GM10847 (cell line): Measurements from ENCODE around the gene CDH18.

ENCODE experiments used
- POLR2A ChIP-seq: IDR thresholded peaks from 2 replicates; pipeline ENCODE4 v1.6.1; 2011; ENCODE audit not compliant: insufficient read length; ENCODE audit errors: extremely low read depth

The CDH18 gene

GRCh38 chr5:19987612-19988361, at the start of gene CDH18:
TSS of gene CDH18 (minus strand) at chr5:19988200. CDS start at chr5:19838986, 149,214 bp downstream.
- TF ChIP-seq POLR2A: no peak

GRCh38 chr5:20034717-20035116, 46.7 kb upstream of the CDH18 start:
- no peak for TF ChIP-seq POLR2A

GRCh38 chr5:20033881-20034280, 45.9 kb upstream of the CDH18 start:
- no peak for TF ChIP-seq POLR2A

DNA sequence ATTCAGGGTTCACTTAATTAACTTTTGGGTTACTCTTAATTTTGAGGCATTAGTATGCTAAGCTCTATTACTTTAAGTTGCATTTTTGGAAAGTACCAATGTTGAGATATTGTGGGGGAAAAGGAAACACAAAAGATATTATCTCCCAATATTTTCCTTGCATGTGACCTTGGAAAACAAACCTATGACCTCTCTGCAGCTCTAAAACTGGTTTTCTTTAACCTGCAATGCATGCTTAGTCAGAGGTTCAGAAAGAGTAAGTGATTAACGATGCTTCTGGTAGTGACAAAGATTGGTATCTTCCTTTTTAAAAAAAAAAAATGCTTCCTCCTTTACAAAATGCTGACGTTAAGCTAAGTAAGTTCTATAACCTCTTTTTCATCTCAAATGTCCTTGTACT, 44.9 kb upstream of the CDH18 start:
- no peak for TF ChIP-seq POLR2A

- TF ChIP-seq POLR2A: no peak
Observed at GRCh38 chr5:20030125-20030524, 42.1 kb upstream of the CDH18 start.

DNA sequence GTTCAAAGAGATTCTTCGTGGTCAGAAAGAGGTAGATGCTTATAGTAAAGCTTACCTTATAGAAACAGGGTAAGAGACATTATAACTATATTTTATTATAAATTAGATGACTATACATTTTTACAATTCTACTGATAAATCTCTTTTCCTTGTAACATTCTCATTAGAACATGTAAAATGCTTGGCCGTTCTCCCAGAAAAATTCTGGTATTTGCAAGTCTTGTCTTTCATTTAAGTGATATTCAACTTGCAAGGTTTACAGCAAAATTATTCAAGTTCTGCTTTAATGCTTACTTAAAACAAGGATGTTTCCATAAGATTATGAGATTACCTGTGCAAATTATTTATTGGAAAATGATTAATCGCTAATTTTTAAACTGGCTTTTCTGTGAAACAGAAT, 41.3 kb upstream of the CDH18 start:
- TF ChIP-seq POLR2A: no peak

GRCh38 chr5:20028506-20028905, 40.5 kb upstream of the CDH18 start:
- no peak for TF ChIP-seq POLR2A

DNA sequence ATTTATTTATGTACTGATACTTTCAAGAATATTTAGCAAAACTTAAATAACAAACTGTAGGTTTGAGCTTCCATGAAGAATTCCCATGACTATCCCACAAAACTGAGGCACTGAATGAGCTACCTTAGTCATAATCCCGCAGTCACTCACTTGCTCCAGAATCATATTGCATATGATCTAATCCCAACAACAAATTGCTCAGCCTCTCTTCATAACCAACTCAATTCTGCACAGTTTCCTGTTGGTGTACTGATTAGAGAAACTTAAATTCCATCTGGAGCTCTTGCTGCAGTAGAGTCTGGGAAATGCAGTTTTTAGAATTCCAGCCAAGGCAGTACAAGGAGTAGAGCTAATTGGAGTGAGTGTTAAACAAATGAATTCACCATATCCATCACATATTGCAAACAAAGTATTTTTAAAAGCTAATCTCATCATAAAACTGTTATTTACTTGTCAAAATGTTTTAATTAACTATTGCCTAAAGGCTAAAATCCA, 35.7 kb upstream of the CDH18 start:
- no peak for TF ChIP-seq POLR2A

- no peak for TF ChIP-seq POLR2A
Observed at GRCh38 chr5:20020247-20020646, 32.2 kb upstream of the CDH18 start.

- no peak for TF ChIP-seq POLR2A
Observed at GRCh38 chr5:20017021-20017420, 29.0 kb upstream of the CDH18 start.

- TF ChIP-seq POLR2A: no peak
Observed at GRCh38 chr5:20000416-20000815, 12.4 kb upstream of the CDH18 start.

DNA sequence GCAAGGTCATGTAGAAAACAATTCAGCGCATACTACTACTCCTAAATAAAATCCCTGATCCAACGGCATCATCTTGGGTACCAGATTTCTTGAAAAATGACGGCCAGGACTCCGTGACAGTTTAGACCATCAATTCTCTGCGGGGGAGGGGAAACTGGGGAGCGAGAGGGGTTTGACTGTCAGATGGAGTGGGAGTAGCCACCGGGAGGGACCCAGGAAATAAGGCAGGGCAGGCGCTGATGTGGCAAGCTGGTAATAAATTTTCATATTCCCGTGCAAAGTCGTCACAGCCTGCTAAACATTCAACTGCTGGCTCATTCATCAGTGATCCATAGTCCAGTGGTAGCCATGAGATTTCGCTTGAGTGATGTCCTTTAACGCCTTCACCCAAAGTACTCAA, 457 bp upstream of the CDH18 start:
- TF ChIP-seq POLR2A: no peak

DNA sequence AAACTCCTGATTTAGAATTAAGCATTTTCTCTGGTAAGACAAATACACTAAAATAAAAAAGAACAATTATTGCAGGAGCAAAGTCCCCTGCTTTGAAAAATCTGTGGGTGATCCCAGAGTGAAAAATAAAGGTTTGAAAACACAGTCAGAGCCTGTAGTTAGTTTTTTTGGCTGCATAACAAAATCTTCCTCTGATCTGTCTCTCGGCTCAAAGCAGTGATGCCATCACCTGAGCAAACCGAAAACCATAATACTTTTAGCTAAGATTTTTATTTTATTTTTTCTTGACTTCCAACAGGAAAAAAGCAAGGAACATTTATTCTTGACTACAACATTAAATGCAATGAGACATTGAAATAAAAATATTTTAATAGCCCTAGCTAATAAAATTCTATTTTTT, 1.2 kb downstream of the CDH18 start:
- no peak for TF ChIP-seq POLR2A

GRCh38 chr5:19986031-19986619, 1.9 kb downstream of the CDH18 start:
- no peak for TF ChIP-seq POLR2A

GRCh38 chr5:19978476-19978875, 9.5 kb downstream of the CDH18 start:
- TF ChIP-seq POLR2A: no peak

DNA sequence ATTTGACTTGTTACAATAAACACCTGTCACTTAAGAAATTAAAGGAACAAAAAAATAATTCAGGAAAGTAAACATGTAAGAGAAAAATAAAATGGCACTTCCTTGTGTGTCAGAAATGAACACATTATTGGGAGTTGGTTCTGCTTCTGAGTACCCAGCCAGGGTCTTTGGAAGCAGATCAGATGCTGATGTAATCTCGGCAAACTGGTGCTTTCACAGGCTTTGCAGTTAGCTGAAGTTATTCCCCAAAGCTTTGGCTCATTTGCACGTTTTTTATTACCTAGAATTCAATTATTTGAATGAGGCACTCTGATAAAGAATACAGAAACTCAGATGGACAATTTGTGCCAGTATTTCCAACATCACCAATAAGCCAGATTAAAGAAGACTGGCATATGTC, 10.9 kb downstream of the CDH18 start:
- no peak for TF ChIP-seq POLR2A

GRCh38 chr5:19975795-19976194, 12.2 kb downstream of the CDH18 start:
- no peak for TF ChIP-seq POLR2A
